Endodermal cell (in vitro differentiated cells): Measurements from ENCODE around the gene CBLN3. TPM values are rescaled to one million over a fixed set of nuclear protein-coding genes. Genes with fewer than 3 reads are reported as not detected.

Source experiments
- DNase-seq: peaks from one replicate; pipeline ENCODE4 v3.0.0-alpha.2; 2017
- H3K27ac ChIP-seq: 2 replicates; pipeline ENCODE4 v1.5.1; 2013; ENCODE audit warnings: mild to moderate bottlenecking, low read depth, low read length, moderate library complexity
- H3K27me3 ChIP-seq: 2 replicates; pipeline ENCODE4 v1.6.1; 2013; ENCODE audit warnings: mild to moderate bottlenecking, low read length, moderate library complexity; ENCODE audit not compliant: insufficient read depth, control insufficient read depth, poor library complexity, severe bottlenecking
- H3K36me3 ChIP-seq: 2 replicates; pipeline ENCODE4 v1.7.0; 2013; ENCODE audit warnings: mild to moderate bottlenecking, low read length, moderate library complexity; ENCODE audit not compliant: control insufficient read depth, insufficient read depth
- H3K4me1 ChIP-seq: one replicate; pipeline ENCODE4 v1.7.0; 2013; ENCODE audit warnings: low read length; ENCODE audit not compliant: control insufficient read depth, insufficient read depth
- H3K4me3 ChIP-seq: 2 replicates; pipeline ENCODE4 v1.5.1; 2013; ENCODE audit warnings: mild to moderate bottlenecking, low read length, moderate library complexity
- H3K9ac ChIP-seq: 2 replicates; pipeline ENCODE4 v1.6.1; 2013; ENCODE audit warnings: mild to moderate bottlenecking, low read length, moderate library complexity; ENCODE audit not compliant: poor library complexity, severe bottlenecking; ENCODE audit errors: extremely low read depth
- H3K9me3 ChIP-seq: 2 replicates; pipeline ENCODE4 v1.6.1; 2013; ENCODE audit warnings: mild to moderate bottlenecking, low read length, moderate library complexity; ENCODE audit not compliant: control insufficient read depth
- H3K27ac Mint-ChIP-seq: 2 replicates; pipeline ENCODE4 v1.8.0; 2020; ENCODE audit warnings: mixed read lengths
- H3K27me3 Mint-ChIP-seq: 2 replicates; pipeline ENCODE4 v1.8.0; 2021; ENCODE audit warnings: mild to moderate bottlenecking, mixed read lengths; ENCODE audit not compliant: insufficient read depth
- H3K36me3 Mint-ChIP-seq: 2 replicates; pipeline ENCODE4 v1.8.0; 2020; ENCODE audit warnings: low read depth, mixed read lengths
- H3K4me1 Mint-ChIP-seq: 2 replicates; pipeline ENCODE4 v1.8.0; 2020; ENCODE audit warnings: mixed read lengths
- H3K4me3 Mint-ChIP-seq: 2 replicates; pipeline ENCODE4 v1.8.0; 2020; ENCODE audit warnings: mild to moderate bottlenecking, moderate library complexity, mixed read lengths
- H3K9me3 Mint-ChIP-seq: 2 replicates; pipeline ENCODE4 v1.8.0; 2020; ENCODE audit warnings: mild to moderate bottlenecking, mixed read lengths
- CTCF ChIP-seq: fragments of 200-600 bp; sonication (generic); conservative IDR thresholded peaks from 2 replicates; pipeline ENCODE4 v1.5.0; 2021; ENCODE audit warnings: antibody characterized with exemption, mild to moderate bottlenecking
- WGBS, 2 experiments: methylation state at CpG; one replicate each; pipeline versions ENCODE4 v1.1.5 to v1.1.7; 2013; ENCODE audit warnings: missing lambda C conversion rate in 2 of 2, mixed read lengths in 1 of 2; ENCODE audit not compliant: insufficient coverage in 1 of 2, insufficient read length in 1 of 2; 5-methylcytosine and 5-hydroxymethylcytosine counted together
- total RNA-seq, 2 donors: library from RNA; stranded (reverse); fragmentation: NEBNext Ultra II Directional in 1 of 2; extraction: Animal tissue kit (Norgen Biotek cat#: 25700) in 1 of 2; gene quantifications; 2 replicates in 1 of 2; 3 replicates in 1 of 2; pipeline ENCODE4 v1.2.1, GENCODE V29; 2021

The CBLN3 gene
- total RNA-seq, 2 donors from 2014 or later: 2.1 to 2.4 TPM

- 85 to 98% methylated on average over 4 of the region's 4 CpGs for WGBS, 2 experiments
- H3K27me3 Mint-ChIP-seq: peaks cover 16% of the 10 kb centered on the region
- Histone ChIP-seq H3K4me3 (no peak overlapping the region), H3K27ac (no peak overlapping the region), H3K27me3 (peaks cover 37% of the 10 kb centered on the region), H3K4me1 (no peaks in the 10 kb centered on the region), H3K9me3 (no peaks in the 10 kb centered on the region), H3K9ac (no peak overlapping the region), H3K36me3 (no peaks in the 10 kb centered on the region)
- H3K27ac Mint-ChIP-seq: no peak overlapping the region
- H3K4me1 Mint-ChIP-seq: peaks cover 8% of the 10 kb centered on the region
- TF ChIP-seq CTCF: no peak
- no peak for DNase-seq
- no peak overlapping the region for H3K4me3 Mint-ChIP-seq
- H3K9me3 Mint-ChIP-seq: no peaks in the 10 kb centered on the region
- H3K36me3 Mint-ChIP-seq: no peaks in the 10 kb centered on the region
Observed at GRCh38 chr14:24422261-24422660, 7.2 kb downstream of the CBLN3 start.

- TF ChIP-seq CTCF: no peak
- no peak for DNase-seq
- Histone ChIP-seq H3K27ac (no peak overlapping the region), H3K4me3 (no peak overlapping the region), H3K36me3 (no peaks in the 10 kb centered on the region), H3K4me1 (no peaks in the 10 kb centered on the region), H3K9me3 (no peaks in the 10 kb centered on the region), H3K9ac (no peak overlapping the region), H3K27me3 (peaks cover 37% of the 10 kb centered on the region)
- H3K27ac Mint-ChIP-seq: no peak overlapping the region
- H3K27me3 Mint-ChIP-seq: peaks cover 15% of the 10 kb centered on the region
- peaks cover 11% of the 10 kb centered on the region for H3K36me3 Mint-ChIP-seq
- WGBS, 2 experiments: 91 to 97% methylated on average over 6 of the region's 6 CpGs
- no peak overlapping the region for H3K4me3 Mint-ChIP-seq
- H3K4me1 Mint-ChIP-seq: no peaks in the 10 kb centered on the region
- no peaks in the 10 kb centered on the region for H3K9me3 Mint-ChIP-seq
Observed at GRCh38 chr14:24418492-24418873, 11.0 kb downstream of the CBLN3 start.

- H3K4me1 Mint-ChIP-seq: no peaks in the 10 kb centered on the region
- Histone ChIP-seq H3K4me3 (no peak overlapping the region), H3K27ac (no peak overlapping the region), H3K36me3 (no peaks in the 10 kb centered on the region), H3K9ac (no peak overlapping the region), H3K27me3 (peaks cover 31% of the 10 kb centered on the region), H3K4me1 (no peaks in the 10 kb centered on the region), H3K9me3 (no peaks in the 10 kb centered on the region)
- no peak for DNase-seq
- H3K27me3 Mint-ChIP-seq: peaks cover 15% of the 10 kb centered on the region
- peaks cover 12% of the 10 kb centered on the region for H3K36me3 Mint-ChIP-seq
- no peak overlapping the region for H3K27ac Mint-ChIP-seq
- no peaks in the 10 kb centered on the region for H3K9me3 Mint-ChIP-seq
- no peak for TF ChIP-seq CTCF
- WGBS, 2 experiments: 87 to 94% methylated on average over 5 to 6 of the region's 6 CpGs
- no peak overlapping the region for H3K4me3 Mint-ChIP-seq
Observed at GRCh38 chr14:24417832-24418491, 11.5 kb downstream of the CBLN3 start.
